ENCODE data around the gene SEZ6L. TPM values are rescaled to one million over a fixed set of nuclear protein-coding genes. Genes with fewer than 3 reads are reported as not detected.

The SEZ6L gene
- total RNA-seq, 4 donors from 2014 or later = 0.23 to 0.83 (median 0.49) TPM

DNA sequence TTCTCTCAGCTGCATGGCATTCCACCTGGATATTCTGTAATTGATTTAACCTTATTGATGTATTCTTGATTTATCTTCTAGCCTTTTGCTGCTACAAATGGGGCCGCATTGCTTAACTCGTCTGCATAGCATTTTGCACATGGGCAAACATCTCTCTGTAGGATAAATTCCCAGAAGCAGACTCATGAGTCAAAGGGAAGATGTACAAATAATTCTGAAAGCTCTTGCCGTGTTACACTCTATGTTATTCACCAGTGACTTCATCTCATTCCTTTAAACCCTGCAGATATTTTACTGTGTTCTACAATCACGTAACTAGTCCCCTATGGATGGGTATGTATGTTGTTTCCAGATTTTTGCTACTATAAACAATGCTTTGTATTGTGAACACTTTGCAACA, 112.7 kb downstream of the SEZ6L start:
- Histone ChIP-seq H3K4me3 (no peak overlapping the region), H3K4me1 (no peaks in the 10 kb centered on the region), H3K36me3 (no peaks in the 10 kb centered on the region), H3K27me3 (peaks cover 0 to 45% (median 0%) of the 10 kb centered on the region in 4 donors), H3K27ac (replicated peaks in 1 of 4) (no peak overlapping the region), H3K9me3 (no peaks in the 10 kb centered on the region)
- intact Hi-C loops (cut with DNase I) = no loop called here
- no peak for TF ChIP-seq POLR2AphosphoS5 (IDR thresholded peaks at IDR 0.05)
- TF ChIP-seq, protein P1, sequence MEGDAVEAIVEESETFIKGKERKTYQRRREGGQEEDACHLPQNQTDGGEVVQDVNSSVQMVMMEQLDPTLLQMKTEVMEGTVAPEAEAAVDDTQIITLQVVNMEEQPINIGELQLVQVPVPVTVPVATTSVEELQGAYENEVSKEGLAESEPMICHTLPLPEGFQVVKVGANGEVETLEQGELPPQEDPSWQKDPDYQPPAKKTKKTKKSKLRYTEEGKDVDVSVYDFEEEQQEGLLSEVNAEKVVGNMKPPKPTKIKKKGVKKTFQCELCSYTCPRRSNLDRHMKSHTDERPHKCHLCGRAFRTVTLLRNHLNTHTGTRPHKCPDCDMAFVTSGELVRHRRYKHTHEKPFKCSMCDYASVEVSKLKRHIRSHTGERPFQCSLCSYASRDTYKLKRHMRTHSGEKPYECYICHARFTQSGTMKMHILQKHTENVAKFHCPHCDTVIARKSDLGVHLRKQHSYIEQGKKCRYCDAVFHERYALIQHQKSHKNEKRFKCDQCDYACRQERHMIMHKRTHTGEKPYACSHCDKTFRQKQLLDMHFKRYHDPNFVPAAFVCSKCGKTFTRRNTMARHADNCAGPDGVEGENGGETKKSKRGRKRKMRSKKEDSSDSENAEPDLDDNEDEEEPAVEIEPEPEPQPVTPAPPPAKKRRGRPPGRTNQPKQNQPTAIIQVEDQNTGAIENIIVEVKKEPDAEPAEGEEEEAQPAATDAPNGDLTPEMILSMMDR (IDR thresholded peaks at IDR 0.05) = no peak
- WGBS = 77% methylated on average over 4 of the region's 4 CpGs
- DNase-seq (ENCODE audit: extremely low spot score) = no peak

DNA sequence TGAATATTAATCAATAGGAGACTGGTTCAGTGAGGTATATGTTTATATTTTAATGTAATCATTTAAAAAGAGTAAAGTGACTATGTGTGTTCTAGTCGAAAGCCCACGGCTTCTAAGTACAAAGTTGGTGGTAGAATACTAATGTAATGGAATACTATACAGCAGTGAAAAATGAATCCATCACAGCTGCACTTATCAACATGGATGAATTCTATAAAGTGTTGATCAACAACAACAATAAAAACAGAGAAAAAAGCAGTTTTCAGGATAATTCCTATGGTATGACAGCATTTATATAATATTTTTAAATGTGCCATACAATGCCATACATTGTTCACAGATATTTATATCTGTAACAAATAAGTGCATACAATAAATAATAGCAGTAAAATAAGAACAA, 114.1 kb downstream of the SEZ6L start:
- H3K4me3 ChIP-seq = no peak overlapping the region
- TF ChIP-seq POLR2A (IDR thresholded peaks at IDR 0.05; ENCODE audit: low read depth) (no peak), POLR2AphosphoS5 (IDR thresholded peaks at IDR 0.05) (no peak), EP300 (IDR thresholded peaks at IDR 0.05) (no peak)
- TF ChIP-seq, protein P1 (IDR thresholded peaks at IDR 0.05) = no peak
- H3K4me1 ChIP-seq = no peaks in the 10 kb centered on the region
- peaks cover 0 to 49% (median 0%) of the 10 kb centered on the region in 4 donors for H3K27me3 ChIP-seq
- no peaks in the 10 kb centered on the region for H3K9me3 ChIP-seq
- H3K27ac ChIP-seq (replicated peaks in 1 of 4) = no peak overlapping the region
- no peak for DNase-seq (ENCODE audit: extremely low spot score)
- no peaks in the 10 kb centered on the region for H3K36me3 ChIP-seq
- WGBS = 88% methylated on average over 2 of the region's 2 CpGs
- intact Hi-C loops (cut with DNase I) = no loop called here

GRCh38 chr22:26285632-26286031, 116.4 kb downstream of the SEZ6L start:
- intact Hi-C loops (cut with DNase I) = no loop called here
- WGBS = 56% methylated on average over 5 of the region's 5 CpGs

GRCh38 chr22:26286091-26286820, 117.0 kb downstream of the SEZ6L start:
- intact Hi-C loops (cut with DNase I) = no loop called here
- TF ChIP-seq, protein P1 (IDR thresholded peaks at IDR 0.05) = no peak
- TF ChIP-seq EP300 (IDR thresholded peaks at IDR 0.05) (no peak), POLR2A (IDR thresholded peaks at IDR 0.05; ENCODE audit: low read depth) (no peak), POLR2AphosphoS5 (IDR thresholded peaks at IDR 0.05) (no peak)
- no peak for DNase-seq (ENCODE audit: extremely low spot score)
- peaks cover 0 to 55% (median 0%) of the 10 kb centered on the region in 4 donors for H3K27me3 ChIP-seq
- H3K36me3 ChIP-seq = no peaks in the 10 kb centered on the region
- 70% methylated on average over 10 of the region's 10 CpGs for WGBS
- H3K9me3 ChIP-seq = no peaks in the 10 kb centered on the region
- no peak overlapping the region for H3K27ac ChIP-seq (replicated peaks in 1 of 4)
- H3K4me1 ChIP-seq = no peaks in the 10 kb centered on the region
- H3K4me3 ChIP-seq = no peak overlapping the region

More at GRCh38 chr22:26285632-26286031, 116.4 kb downstream of the SEZ6L start:
- no peak overlapping the region for H3K27ac ChIP-seq (replicated peaks in 1 of 4)
- H3K4me1 ChIP-seq = no peaks in the 10 kb centered on the region
- no peaks in the 10 kb centered on the region for H3K36me3 ChIP-seq
- peaks cover 0 to 55% (median 0%) of the 10 kb centered on the region in 4 donors for H3K27me3 ChIP-seq
- H3K4me3 ChIP-seq = no peak overlapping the region
- DNase-seq (ENCODE audit: extremely low spot score) = no peak
- no peaks in the 10 kb centered on the region for H3K9me3 ChIP-seq
- TF ChIP-seq EP300 (IDR thresholded peaks at IDR 0.05) = no peak
- TF ChIP-seq POLR2A (IDR thresholded peaks at IDR 0.05; ENCODE audit: low read depth) = no peak
- TF ChIP-seq, protein P1 (IDR thresholded peaks at IDR 0.05) = no peak
- no peak for TF ChIP-seq POLR2AphosphoS5 (IDR thresholded peaks at IDR 0.05)
